CD4-positive, alpha-beta T cell treated with Interleukin-4 for 4 hours (primary cell): ENCODE measurements around the gene PDCD4.
A peak's percentile ranks its signal among the peaks of the same experiment; 100 is the strongest.

Source experiments
- DNase-seq: peaks from one replicate; pipeline ENCODE4 v3.0.0-alpha.2; 2020

Gene PDCD4

GRCh38 chr10:110871298-110872084 is at the start of gene PDCD4:
TSS of gene PDCD4 (plus strand) at chr10:110871928. CDS start at chr10:110876028, 4,100 bp downstream.
- DNase-seq, result peak; percentile 94

DNA sequence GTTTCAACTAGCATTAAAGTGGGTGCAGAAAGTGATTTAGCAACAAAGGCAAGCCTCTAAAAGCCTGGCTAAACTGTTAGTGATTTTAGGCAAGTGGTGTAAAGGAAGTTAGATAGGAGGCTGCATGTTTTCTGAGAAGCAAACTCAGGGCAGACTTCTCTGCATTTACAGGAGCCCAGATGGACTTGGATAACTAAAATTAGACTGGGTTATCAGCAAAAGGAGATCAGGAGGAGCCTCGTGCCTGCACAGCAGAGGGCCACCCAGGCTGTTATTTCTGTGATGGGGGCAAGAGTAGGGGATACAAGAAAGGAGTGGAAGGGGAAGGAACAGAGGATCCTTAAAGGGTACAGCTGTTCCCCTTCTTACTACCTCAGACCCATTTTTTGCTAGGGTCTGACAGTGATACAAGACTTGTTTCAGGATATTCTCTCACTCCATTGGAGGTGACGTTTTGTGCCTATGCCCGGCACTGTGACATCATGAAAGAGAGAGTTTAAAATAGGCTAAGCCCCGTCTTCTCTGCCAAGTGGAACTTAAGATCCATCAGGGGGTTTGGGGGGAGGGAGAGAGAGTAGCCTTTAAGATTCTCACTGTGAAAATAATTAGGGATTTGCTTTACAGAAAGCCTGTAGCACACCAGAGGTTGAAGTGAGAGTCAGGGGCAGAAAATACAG is 49.6 kb upstream of the PDCD4 start:
- no peak for DNase-seq

GRCh38 chr10:110822712-110823311 is 48.9 kb upstream of the PDCD4 start:
- no peak for DNase-seq

- DNase-seq, result no peak
These were observed 47.6 kb upstream of the PDCD4 start for GRCh38 chr10:110824152-110824441.

- DNase-seq, result no peak
These were observed 47.1 kb upstream of the PDCD4 start for GRCh38 chr10:110824660-110825059.

DNA sequence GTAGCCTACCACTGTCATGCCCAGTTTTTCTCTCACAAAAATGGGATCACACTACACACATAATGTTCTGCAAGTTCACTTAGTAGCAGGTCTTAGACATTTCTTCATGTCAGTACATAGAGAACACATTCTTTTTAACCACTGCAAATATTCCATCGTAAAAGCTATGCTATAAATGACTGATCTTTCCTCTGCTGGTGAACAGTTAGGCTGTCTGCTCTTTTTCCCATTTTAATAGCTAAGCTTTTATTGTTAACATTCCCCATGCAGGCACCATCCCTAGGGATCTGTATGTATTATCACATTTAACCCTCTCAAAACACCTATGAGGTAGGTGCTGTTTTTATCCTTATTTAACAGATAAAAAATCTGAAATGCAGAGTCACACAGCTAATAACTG is 46.2 kb upstream of the PDCD4 start:
- no peak for DNase-seq

DNA sequence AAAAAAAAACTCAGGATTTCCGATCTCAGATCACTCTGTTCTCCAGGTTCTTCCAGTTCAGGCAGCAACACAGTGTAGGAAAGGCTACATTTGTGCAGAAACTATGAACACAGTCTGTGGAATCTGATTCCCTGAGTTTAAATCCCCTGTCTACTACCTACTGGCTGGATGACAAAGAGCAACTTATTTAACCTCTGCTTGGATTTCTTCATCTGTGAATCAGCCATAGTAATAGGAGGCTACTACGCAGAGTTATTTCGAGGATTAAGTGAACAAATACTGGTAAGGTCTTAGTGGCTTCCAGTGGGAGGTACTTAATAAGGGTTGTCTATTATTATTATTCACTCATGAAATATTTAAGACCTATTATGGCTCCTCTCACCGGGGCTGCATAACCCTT is 44.3 kb upstream of the PDCD4 start:
- no peak for DNase-seq

GRCh38 chr10:110827875-110828274 is 43.9 kb upstream of the PDCD4 start:
- no peak for DNase-seq

- no peak for DNase-seq
These were observed 43.2 kb upstream of the PDCD4 start for GRCh38 chr10:110828525-110828924.

- no peak for DNase-seq
These were observed 41.9 kb upstream of the PDCD4 start for GRCh38 chr10:110829721-110830410.

DNA sequence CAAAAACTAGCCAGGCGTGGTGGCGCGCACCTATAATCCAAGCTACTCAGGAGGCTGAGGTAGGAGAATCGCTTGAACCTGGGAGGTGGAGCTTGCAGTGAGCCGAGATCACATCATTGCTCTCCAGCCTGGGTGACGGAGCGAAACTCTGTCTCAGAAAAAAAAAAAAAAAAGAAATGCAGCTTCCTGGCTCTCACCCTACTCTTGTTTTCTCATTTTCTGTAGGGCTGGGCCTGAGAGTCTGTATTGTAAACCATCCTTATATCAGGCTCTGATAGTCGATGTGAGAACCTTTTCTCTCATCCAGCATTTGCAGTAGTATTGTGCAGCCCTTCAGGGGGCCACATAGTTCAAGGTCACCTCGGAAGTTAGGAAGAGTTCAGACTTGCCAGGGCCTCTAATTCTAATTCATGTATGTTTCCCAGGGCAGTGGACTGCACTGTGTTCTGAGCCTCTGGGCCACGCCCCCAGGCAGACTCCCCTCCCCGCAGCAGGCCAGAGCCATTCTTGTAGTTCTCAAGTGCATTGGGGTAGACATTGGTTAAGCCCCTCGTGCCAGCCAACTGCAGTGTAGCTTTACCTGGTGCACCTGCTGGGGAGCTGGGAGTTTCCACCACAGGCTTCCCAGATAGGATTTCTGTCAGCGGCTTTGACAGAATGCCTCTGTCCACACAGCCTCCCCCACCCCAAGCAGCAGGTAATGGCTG is 38.3 kb upstream of the PDCD4 start:
- no peak for DNase-seq

- DNase-seq, result no peak
These were observed 37.6 kb upstream of the PDCD4 start for GRCh38 chr10:110833941-110834628.

DNA sequence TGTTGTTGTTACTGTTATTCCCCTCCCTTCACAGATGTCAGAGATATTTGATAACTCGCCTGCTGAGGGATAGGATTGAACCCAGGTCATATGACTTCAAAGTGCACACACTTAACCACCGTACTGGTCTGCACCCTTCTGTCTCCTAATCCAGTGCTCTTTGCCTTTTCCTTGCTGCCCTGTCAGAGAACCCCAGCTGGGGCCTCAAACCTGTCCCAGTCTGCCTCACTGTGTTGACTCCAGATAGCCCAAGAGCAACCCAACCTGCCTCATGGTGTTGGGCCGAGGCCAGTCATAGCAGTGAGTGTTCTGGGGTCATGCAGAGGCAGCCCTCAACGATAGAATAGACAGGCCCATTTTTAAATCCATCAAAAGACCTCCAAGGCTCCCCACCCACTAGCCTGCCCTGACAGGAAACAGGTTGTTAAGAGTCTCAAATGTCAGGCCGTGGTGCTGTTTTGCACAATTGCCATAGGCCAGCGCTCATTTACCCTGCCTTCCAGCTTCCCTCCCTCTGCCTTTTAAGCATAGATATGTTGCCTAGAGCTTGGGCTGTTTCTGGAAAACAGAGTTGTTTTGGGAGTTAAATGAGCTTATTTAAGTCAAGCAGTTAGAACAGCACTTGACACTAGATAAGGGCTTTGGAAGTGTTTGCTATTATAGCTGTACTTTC is 37.0 kb upstream of the PDCD4 start:
- peak; percentile 19 for DNase-seq

GRCh38 chr10:110835841-110836240 is 35.9 kb upstream of the PDCD4 start:
- DNase-seq, result no peak

GRCh38 chr10:110836706-110837105 is 35.0 kb upstream of the PDCD4 start:
- DNase-seq, result no peak

DNA sequence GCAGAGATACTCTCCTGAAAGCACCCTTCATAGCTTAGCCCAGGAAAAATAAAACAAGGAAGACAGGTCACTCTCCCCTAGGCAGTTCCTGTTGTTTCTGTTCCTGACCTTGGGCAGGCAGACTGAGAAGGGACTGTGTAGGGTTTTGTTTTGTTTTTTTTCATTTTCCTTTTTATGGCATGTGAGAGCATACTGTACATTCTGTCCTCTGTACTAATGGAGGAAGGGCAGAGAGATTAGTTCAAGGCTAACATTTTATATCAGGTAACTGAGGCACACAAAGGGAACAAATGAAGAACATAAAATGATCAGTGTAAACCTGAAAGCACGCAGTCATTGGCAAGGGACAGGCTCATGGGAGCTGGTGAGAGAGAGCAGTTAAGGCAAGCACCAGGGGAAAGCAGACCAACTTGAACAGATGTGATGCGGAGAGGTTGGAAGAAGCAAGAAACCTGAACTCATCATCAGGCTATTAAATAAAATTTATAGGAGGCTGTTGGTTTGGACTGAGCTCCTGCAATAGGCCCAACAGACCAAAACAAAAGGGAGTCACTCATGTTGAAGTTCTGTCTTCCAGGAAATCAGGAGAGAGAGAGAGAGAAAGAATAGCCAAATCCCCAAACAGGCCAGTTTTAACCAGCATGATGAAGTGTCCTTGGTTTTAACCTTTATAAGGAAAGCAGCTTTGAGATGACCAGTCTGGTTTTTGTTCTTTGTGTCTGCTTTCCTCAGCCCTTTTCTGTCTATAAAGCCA is 34.1 kb upstream of the PDCD4 start:
- no peak for DNase-seq

DNA sequence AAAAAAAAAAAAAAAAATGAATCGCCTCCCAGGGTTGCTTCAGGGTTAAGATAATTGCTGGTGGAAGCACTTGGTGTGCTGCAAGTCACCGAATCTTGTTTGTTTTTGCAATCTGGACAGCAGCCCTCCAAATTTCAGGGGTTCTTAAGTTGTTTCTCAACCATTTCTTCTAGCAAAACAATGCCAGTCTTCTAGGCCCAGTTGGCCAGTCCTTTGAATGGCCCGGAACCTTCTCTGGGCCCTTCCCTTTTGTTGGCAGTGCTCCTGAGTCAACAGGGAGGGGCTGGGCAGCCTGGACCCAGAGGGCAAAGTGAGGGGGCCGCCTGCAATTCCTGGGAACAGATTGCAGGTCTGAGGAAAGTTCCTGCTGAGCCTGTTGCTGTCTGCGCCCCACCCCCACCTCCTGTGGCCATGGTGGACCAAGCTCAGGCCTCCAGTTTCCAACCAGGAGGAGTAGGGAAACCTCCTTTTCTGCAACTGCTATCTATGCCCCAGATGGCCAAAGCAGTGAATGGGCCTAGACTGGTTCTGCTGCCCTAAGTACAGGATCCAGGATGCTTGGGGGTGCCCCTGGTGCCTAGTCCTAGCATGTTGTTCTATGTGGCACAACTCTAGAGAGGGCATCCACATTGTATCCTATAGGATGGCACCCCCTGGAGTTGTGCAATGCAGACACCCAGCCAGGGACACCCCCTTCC is 31.4 kb upstream of the PDCD4 start:
- DNase-seq, result no peak

DNA sequence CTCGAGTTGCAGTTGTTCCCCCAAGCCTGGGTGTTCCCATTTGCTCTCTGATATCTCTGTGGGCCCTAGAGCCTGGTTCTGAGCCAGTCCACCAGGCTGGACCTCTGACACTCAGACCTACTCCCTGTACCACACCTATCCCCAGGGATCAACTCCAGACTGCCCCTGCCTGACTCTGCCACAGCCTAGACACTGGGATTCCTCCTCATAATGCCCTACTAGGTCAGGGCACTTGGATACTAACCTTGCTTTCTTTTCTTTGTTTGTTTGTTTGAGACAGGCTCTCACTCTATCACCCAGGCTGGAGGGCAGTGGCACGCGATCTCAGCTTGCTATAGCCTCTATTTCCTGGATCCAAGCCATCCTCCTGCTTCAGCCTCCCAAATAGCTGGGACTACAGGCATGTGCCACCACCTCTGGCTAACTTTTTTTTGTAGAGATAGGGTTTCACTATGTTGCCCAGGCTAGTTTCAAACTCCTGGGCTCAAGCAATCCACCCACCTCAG is 30.8 kb upstream of the PDCD4 start:
- no peak for DNase-seq

- DNase-seq, result no peak
These were observed 29.9 kb upstream of the PDCD4 start for GRCh38 chr10:110841767-110842267.

DNA sequence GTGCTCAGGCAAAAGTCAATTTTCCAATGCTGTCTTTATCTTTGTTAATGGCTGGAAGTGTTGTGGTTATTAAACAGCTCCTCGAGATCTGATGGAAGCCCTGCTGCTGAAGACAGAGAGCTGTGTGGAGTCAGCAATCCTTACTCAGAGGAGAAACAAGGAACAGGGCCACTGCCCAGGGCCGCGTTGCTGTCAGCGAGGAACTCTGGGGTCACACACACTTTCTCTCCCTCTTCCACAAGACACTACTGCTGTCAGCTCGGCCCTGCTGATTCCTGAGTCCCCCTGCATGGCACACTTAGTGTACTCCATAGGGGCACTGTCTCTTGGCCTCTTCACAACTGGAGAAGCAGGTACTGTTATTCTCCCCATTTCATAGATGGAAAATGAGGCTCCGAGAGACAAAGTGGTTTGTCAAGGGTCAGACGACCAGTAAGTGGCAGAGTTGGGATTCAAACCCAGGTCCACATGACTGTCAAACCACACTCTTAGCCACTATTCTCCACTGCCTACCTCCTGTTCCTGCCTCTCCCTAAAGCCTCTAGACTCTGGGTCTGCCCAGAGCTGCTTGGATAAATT is 29.3 kb upstream of the PDCD4 start:
- no peak for DNase-seq
